Endodermal cell (in vitro differentiated cells): ENCODE results near the gene IFT20. TPM values are rescaled to one million over a fixed set of nuclear protein-coding genes. Genes with fewer than 3 reads are reported as not detected.
A peak's percentile ranks its signal among the peaks of the same experiment; 100 is the strongest.

ENCODE experiments used
- DNase-seq: peaks from one replicate; pipeline ENCODE4 v3.0.0-alpha.2; 2017
- H3K27ac ChIP-seq: 2 replicates; pipeline ENCODE4 v1.5.1; 2013; ENCODE audit warnings: mild to moderate bottlenecking, low read depth, low read length, moderate library complexity
- H3K27me3 ChIP-seq: 2 replicates; pipeline ENCODE4 v1.6.1; 2013; ENCODE audit warnings: mild to moderate bottlenecking, low read length, moderate library complexity; ENCODE audit not compliant: insufficient read depth, control insufficient read depth, poor library complexity, severe bottlenecking
- H3K36me3 ChIP-seq: 2 replicates; pipeline ENCODE4 v1.7.0; 2013; ENCODE audit warnings: mild to moderate bottlenecking, low read length, moderate library complexity; ENCODE audit not compliant: control insufficient read depth, insufficient read depth
- H3K4me1 ChIP-seq: one replicate; pipeline ENCODE4 v1.7.0; 2013; ENCODE audit warnings: low read length; ENCODE audit not compliant: control insufficient read depth, insufficient read depth
- H3K4me3 ChIP-seq: 2 replicates; pipeline ENCODE4 v1.5.1; 2013; ENCODE audit warnings: mild to moderate bottlenecking, low read length, moderate library complexity
- H3K9ac ChIP-seq: 2 replicates; pipeline ENCODE4 v1.6.1; 2013; ENCODE audit warnings: mild to moderate bottlenecking, low read length, moderate library complexity; ENCODE audit not compliant: poor library complexity, severe bottlenecking; ENCODE audit errors: extremely low read depth
- H3K9me3 ChIP-seq: 2 replicates; pipeline ENCODE4 v1.6.1; 2013; ENCODE audit warnings: mild to moderate bottlenecking, low read length, moderate library complexity; ENCODE audit not compliant: control insufficient read depth
- H3K27ac Mint-ChIP-seq: 2 replicates; pipeline ENCODE4 v1.8.0; 2020; ENCODE audit warnings: mixed read lengths
- H3K27me3 Mint-ChIP-seq: 2 replicates; pipeline ENCODE4 v1.8.0; 2021; ENCODE audit warnings: mild to moderate bottlenecking, mixed read lengths; ENCODE audit not compliant: insufficient read depth
- H3K36me3 Mint-ChIP-seq: 2 replicates; pipeline ENCODE4 v1.8.0; 2020; ENCODE audit warnings: low read depth, mixed read lengths
- H3K4me1 Mint-ChIP-seq: 2 replicates; pipeline ENCODE4 v1.8.0; 2020; ENCODE audit warnings: mixed read lengths
- H3K4me3 Mint-ChIP-seq: 2 replicates; pipeline ENCODE4 v1.8.0; 2020; ENCODE audit warnings: mild to moderate bottlenecking, moderate library complexity, mixed read lengths
- H3K9me3 Mint-ChIP-seq: 2 replicates; pipeline ENCODE4 v1.8.0; 2020; ENCODE audit warnings: mild to moderate bottlenecking, mixed read lengths
- CTCF ChIP-seq: fragments of 200-600 bp; sonication (generic); conservative IDR thresholded peaks from 2 replicates; pipeline ENCODE4 v1.5.0; 2021; ENCODE audit warnings: antibody characterized with exemption, mild to moderate bottlenecking
- WGBS, 2 experiments: methylation state at CpG; one replicate each; pipeline versions ENCODE4 v1.1.5 to v1.1.7; 2013; ENCODE audit warnings: missing lambda C conversion rate in 2 of 2, mixed read lengths in 1 of 2; ENCODE audit not compliant: insufficient coverage in 1 of 2, insufficient read length in 1 of 2; 5-methylcytosine and 5-hydroxymethylcytosine counted together
- total RNA-seq, 2 donors: library from RNA; stranded (reverse); fragmentation: NEBNext Ultra II Directional in 1 of 2; extraction: Animal tissue kit (Norgen Biotek cat#: 25700) in 1 of 2; gene quantifications; 2 replicates in 1 of 2; 3 replicates in 1 of 2; pipeline ENCODE4 v1.2.1, GENCODE V29; 2021

Gene IFT20
- total RNA-seq, 2 donors from 2014 or later, result 28.9 to 34.3 TPM

DNA sequence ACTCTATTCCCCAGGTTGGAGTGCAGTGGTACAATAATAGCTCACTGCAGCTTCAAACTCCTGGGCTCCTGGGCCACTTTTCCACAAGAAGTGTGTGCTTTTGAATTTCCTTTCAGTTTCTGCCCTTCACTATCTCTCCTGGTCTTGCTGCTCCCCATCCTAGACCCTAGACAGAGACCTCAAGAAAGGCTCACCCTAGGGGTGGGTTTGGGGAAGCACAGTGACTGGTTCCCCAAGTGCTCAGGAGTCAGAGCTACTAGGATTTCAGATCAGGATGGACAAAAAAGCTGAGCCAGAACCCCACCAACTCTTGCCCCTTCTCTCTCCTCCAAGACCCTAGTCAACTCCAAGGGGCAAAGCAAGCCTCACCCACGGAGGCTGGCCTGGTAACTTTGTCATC lies 31.3 kb upstream of the IFT20 start:
- Mint-ChIP-seq H3K27me3 (peaks cover 11% of the 10 kb centered on the region), H3K4me1 (peaks cover 21% of the 10 kb centered on the region), H3K4me3 (no peak overlapping the region), H3K36me3 (peaks cover 14% of the 10 kb centered on the region), H3K27ac (no peak overlapping the region), H3K9me3 (no peaks in the 10 kb centered on the region)
- DNase-seq, result peak; percentile 64
- 95% methylated on average over 1 of the region's 1 CpG; no CpG with 5 or more reads in 1 of the 2 experiments for WGBS, 2 experiments
- no peak overlapping the region for H3K27ac ChIP-seq
- no peaks in the 10 kb centered on the region for H3K9me3 ChIP-seq
- no peak overlapping the region for H3K9ac ChIP-seq
- peaks cover 12% of the 10 kb centered on the region for H3K4me1 ChIP-seq
- H3K27me3 ChIP-seq, result peaks cover 39% of the 10 kb centered on the region
- no peak overlapping the region for H3K4me3 ChIP-seq
- TF ChIP-seq CTCF, result peak; percentile 38
- peaks cover 7% of the 10 kb centered on the region for H3K36me3 ChIP-seq

DNA sequence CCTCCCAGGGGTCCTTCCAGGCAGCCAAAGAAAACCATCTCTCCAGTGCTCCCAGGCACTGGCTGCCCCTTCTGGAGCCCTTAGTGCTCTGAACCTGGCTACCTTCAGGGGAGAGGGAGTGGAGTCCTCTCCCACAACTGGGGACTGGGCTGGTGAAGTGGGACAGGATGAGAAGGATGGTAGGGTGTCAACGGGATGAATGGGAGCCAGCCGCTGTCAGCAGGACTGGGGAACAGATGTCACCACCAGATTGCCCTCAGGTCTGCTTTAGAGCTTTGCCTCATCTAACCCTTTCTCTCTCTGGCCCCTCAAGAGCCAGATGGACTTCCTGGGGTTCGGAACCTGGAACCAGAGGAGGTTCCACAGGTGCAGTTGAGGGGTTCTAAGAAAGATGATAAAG lies 30.2 kb upstream of the IFT20 start:
- Mint-ChIP-seq H3K27ac (no peak overlapping the region), H3K4me1 (peaks cover 14% of the 10 kb centered on the region), H3K4me3 (no peak overlapping the region), H3K9me3 (no peaks in the 10 kb centered on the region), H3K36me3 (peaks cover 25% of the 10 kb centered on the region), H3K27me3 (peaks cover 7% of the 10 kb centered on the region)
- Histone ChIP-seq H3K36me3 (peaks cover 18% of the 10 kb centered on the region), H3K9ac (no peak overlapping the region), H3K9me3 (no peaks in the 10 kb centered on the region), H3K4me1 (peaks cover 7% of the 10 kb centered on the region), H3K4me3 (no peak overlapping the region), H3K27ac (no peak overlapping the region), H3K27me3 (peaks cover 40% of the 10 kb centered on the region)
- WGBS, 2 experiments, result 86 to 92% methylated on average over 1 to 3 of the region's 3 CpGs
- no peak for TF ChIP-seq CTCF
- no peak for DNase-seq

DNA sequence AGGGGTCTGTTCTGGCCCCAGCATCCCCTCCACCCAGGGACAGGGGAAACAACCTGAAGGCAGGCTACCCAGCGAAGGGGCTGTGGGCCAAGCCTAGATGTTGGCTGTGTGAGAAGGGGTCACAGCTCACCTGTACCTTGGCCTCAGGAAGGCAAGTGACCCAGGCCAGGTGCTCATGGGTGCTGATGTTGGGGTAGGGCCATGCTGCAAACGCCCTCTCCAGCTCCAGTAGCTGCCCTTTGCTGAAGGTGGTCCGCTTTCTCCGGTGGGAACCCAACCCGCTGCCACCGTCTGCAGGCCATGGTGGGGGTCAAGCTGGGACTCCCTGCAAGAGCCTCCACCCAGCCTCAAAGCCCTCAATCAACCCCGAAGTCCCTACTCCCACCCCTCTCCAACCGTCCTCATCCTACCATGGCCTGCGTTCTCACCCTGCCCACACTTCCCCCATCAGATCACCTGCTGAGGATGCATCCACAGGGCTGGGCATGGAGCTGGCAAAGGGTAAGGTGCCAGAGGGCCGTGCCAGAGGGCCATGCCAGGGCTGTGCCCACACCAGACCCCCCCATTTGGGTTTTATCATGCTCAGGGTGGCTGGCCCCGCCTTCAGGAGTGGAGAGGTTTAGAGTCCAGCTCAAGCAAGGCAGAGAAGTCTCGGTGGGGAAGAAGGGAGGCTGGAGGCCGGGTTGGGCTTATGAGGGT lies 29.5 kb upstream of the IFT20 start, which contains the start of gene SEBOX:
SEBOX (minus strand) TSS at position 535 of the 699 bp plus-strand sequence; CDS start at position 487, 48 bp downstream.
- Histone ChIP-seq H3K27ac (no peak within 1 kb of the TSS), H3K4me3 (no peak within 1 kb of the TSS), H3K4me1 (peaks cover 3% of the 10 kb centered on the region), H3K27me3 (peaks cover 40% of the 10 kb centered on the region), H3K36me3 (peaks cover 24% of the 10 kb centered on the region), H3K9ac (no peak within 1 kb of the TSS), H3K9me3 (no peaks in the 10 kb centered on the region)
- Mint-ChIP-seq H3K4me1 (peaks cover 7% of the 10 kb centered on the region), H3K36me3 (peaks cover 30% of the 10 kb centered on the region), H3K27ac (no peak within 1 kb of the TSS), H3K4me3 (no peak within 1 kb of the TSS), H3K27me3 (peaks cover 7% of the 10 kb centered on the region), H3K9me3 (no peaks in the 10 kb centered on the region)
- no peak for DNase-seq
- TF ChIP-seq CTCF, result no peak
- 93 to 94% methylated on average over 3 to 13 of the region's 13 CpGs for WGBS, 2 experiments
